ENCODE results near the gene CCDC33.
A peak's percentile ranks its signal among the peaks of the same experiment; 100 is the strongest.

The CCDC33 gene

GRCh38 chr15:74259821-74260607 lies 23.9 kb downstream of the CCDC33 start:
- DNase-seq: no peak

- no peak for DNase-seq
These were observed 24.9 kb downstream of the CCDC33 start for GRCh38 chr15:74261041-74261440.

GRCh38 chr15:74261685-74262084 lies 25.6 kb downstream of the CCDC33 start:
- no peak for DNase-seq

GRCh38 chr15:74262151-74262550 lies 26.0 kb downstream of the CCDC33 start:
- DNase-seq: no peak

GRCh38 chr15:74262625-74263024 lies 26.5 kb downstream of the CCDC33 start:
- no peak for DNase-seq

GRCh38 chr15:74263466-74263865 lies 27.3 kb downstream of the CCDC33 start:
- no peak for DNase-seq

GRCh38 chr15:74264081-74264501 lies 28.0 kb downstream of the CCDC33 start:
- no peak for DNase-seq

GRCh38 chr15:74265046-74265639 lies 29.0 kb downstream of the CCDC33 start:
- DNase-seq: peak; percentile 59

GRCh38 chr15:74268020-74268419 lies 31.9 kb downstream of the CCDC33 start:
- no peak for DNase-seq

- no peak for DNase-seq
These were observed 33.4 kb downstream of the CCDC33 start for GRCh38 chr15:74269362-74270035.

- no peak for DNase-seq
These were observed 34.0 kb downstream of the CCDC33 start for GRCh38 chr15:74270155-74270554.

GRCh38 chr15:74270854-74271520 lies 34.9 kb downstream of the CCDC33 start:
- no peak for DNase-seq

GRCh38 chr15:74272812-74273211 lies 36.7 kb downstream of the CCDC33 start:
- no peak for DNase-seq

GRCh38 chr15:74274470-74275038 lies 38.4 kb downstream of the CCDC33 start:
- DNase-seq: peak; percentile 37

GRCh38 chr15:74275957-74276356 lies 39.8 kb downstream of the CCDC33 start:
- peak; percentile 56 for DNase-seq

GRCh38 chr15:74276560-74276959 lies 40.4 kb downstream of the CCDC33 start:
- no peak for DNase-seq

- DNase-seq: no peak
These were observed 41.2 kb downstream of the CCDC33 start for GRCh38 chr15:74277242-74277810.

GRCh38 chr15:74278207-74278606 lies 42.1 kb downstream of the CCDC33 start:
- DNase-seq: no peak

GRCh38 chr15:74281147-74282133 lies 45.3 kb downstream of the CCDC33 start:
- no peak for DNase-seq

GRCh38 chr15:74283368-74283767 lies 47.2 kb downstream of the CCDC33 start:
- no peak for DNase-seq

GRCh38 chr15:74289671-74290070 lies 53.5 kb downstream of the CCDC33 start:
- DNase-seq: no peak
